HEK293 (cell line): ENCODE data around the gene RASA3.

Experiments
- CTCF ChIA-PET: fragments of 350-600 bp; formaldehyde crosslinking; extraction: SDS; loops from one replicate; lab custom pipeline; 2021; ENCODE audit warnings: antibody characterized with exemption; lab: Yijun Ruan, JAX
- POLR2A ChIA-PET: fragments of 300-600 bp; formaldehyde crosslinking; extraction: SDS; loops from one replicate; lab custom pipeline; 2020; ENCODE audit warnings: antibody characterized with exemption, inconsistent platforms; lab: Yijun Ruan, JAX
- H3K27ac ChIP-seq: fragments of 200-500 bp; sonication (Bioruptor generic); 2 replicates; pipeline ENCODE4 v1.5.1; 2014; ENCODE audit warnings: low read depth, low read length, control low read depth, inconsistent platforms; ENCODE audit errors: extremely low read depth
- H3K36me3 ChIP-seq, 2 experiments: fragments of 200-500 bp in 1 of 2; sonication (Bioruptor generic) in 1 of 2; 1 replicate in 1 of 2; 2 replicates in 1 of 2; pipeline ENCODE4 v1.5.1; 2014 to 2017; ENCODE audit warnings: inconsistent platforms in 2 of 2, low read length in 2 of 2; ENCODE audit not compliant: control insufficient read depth in 2 of 2, insufficient read depth in 1 of 2
- H3K4me1 ChIP-seq: fragments of 200-500 bp; sonication (Bioruptor generic); 2 replicates; pipeline ENCODE4 v1.5.1; 2014; ENCODE audit warnings: mild to moderate bottlenecking, low read length, inconsistent platforms; ENCODE audit not compliant: control insufficient read depth, insufficient read depth
- H3K4me3 ChIP-seq: 2 replicates; pipeline ENCODE4 v1.5.1; 2011; ENCODE audit warnings: low read depth, mild to moderate bottlenecking, control low read depth, low read length, moderate library complexity
- H3K9me3 ChIP-seq: fragments of 200-500 bp; sonication (Bioruptor generic); 2 replicates; pipeline ENCODE4 v1.5.1; 2014; ENCODE audit warnings: low read depth, low read length, inconsistent platforms; ENCODE audit not compliant: control insufficient read depth, insufficient read depth
- GLI4 ChIP-seq: fragments of 450-650 bp; formaldehyde crosslinking; IDR thresholded peaks from 2 replicates; pipeline ENCODE4 v1.5.1; 2016; ENCODE audit warnings: missing biosample characterization, missing genetic modification characterization
- PRDM1 ChIP-seq: fragments of 450-650 bp; formaldehyde crosslinking; IDR thresholded peaks from 2 replicates; pipeline ENCODE4; 2016; ENCODE audit warnings: missing biosample characterization, missing genetic modification characterization
- SCRT1 ChIP-seq: fragments of 450-650 bp; formaldehyde crosslinking; IDR thresholded peaks from 2 replicates; pipeline ENCODE4 v1.5.1; 2016; ENCODE audit warnings: missing biosample characterization, missing genetic modification characterization, borderline replicate concordance
- ZFHX2 ChIP-seq: fragments of 450-650 bp; formaldehyde crosslinking; conservative IDR thresholded peaks from 2 replicates; pipeline ENCODE4 v1.5.1; 2016; ENCODE audit warnings: missing biosample characterization, missing genetic modification characterization
- ZNF19 ChIP-seq: fragments of 450-650 bp; formaldehyde crosslinking; IDR thresholded peaks from 2 replicates; pipeline ENCODE4; 2016; ENCODE audit warnings: missing biosample characterization, missing genetic modification characterization, low read depth
- ZNF302 ChIP-seq: fragments of 450-650 bp; formaldehyde crosslinking; IDR thresholded peaks from 2 replicates; pipeline ENCODE4 v1.5.1; 2016; ENCODE audit warnings: missing biosample characterization, missing genetic modification characterization, low read depth
- ZNF433 ChIP-seq: fragments of 450-650 bp; formaldehyde crosslinking; IDR thresholded peaks from 2 replicates; pipeline ENCODE4 v1.5.1; 2016; ENCODE audit warnings: missing biosample characterization, missing genetic modification characterization, low read depth
- ZNF555 ChIP-seq: fragments of 450-650 bp; formaldehyde crosslinking; conservative IDR thresholded peaks from 2 replicates; pipeline ENCODE4 v1.5.1; 2017; ENCODE audit warnings: missing biosample characterization, mild to moderate bottlenecking, missing genetic modification characterization, inconsistent platforms
- ZNF558 ChIP-seq: fragments of 450-650 bp; formaldehyde crosslinking; IDR thresholded peaks from 2 replicates; pipeline ENCODE4 v1.5.1; 2016; ENCODE audit warnings: missing biosample characterization, missing genetic modification characterization
- ZNF571 ChIP-seq: fragments of 450-650 bp; formaldehyde crosslinking; IDR thresholded peaks from 2 replicates; pipeline ENCODE4 v1.5.0; 2017; ENCODE audit warnings: missing biosample characterization, missing genetic modification characterization
- ZNF585B ChIP-seq: fragments of 450-650 bp; formaldehyde crosslinking; IDR thresholded peaks from 2 replicates; pipeline ENCODE4 v1.5.1; 2016; ENCODE audit warnings: missing biosample characterization, missing genetic modification characterization
- ZNF626 ChIP-seq: fragments of 450-650 bp; sonication (Bioruptor Pico); formaldehyde crosslinking; IDR thresholded peaks from 2 replicates; pipeline ENCODE4 v1.5.1; 2018; ENCODE audit warnings: missing biosample characterization, missing genetic modification characterization, inconsistent platforms
- ZNF629 ChIP-seq: fragments of 450-650 bp; formaldehyde crosslinking; IDR thresholded peaks from 2 replicates; pipeline ENCODE4 v1.5.1; 2017; ENCODE audit warnings: missing biosample characterization, missing genetic modification characterization
- ZNF707 ChIP-seq: fragments of 450-650 bp; formaldehyde crosslinking; IDR thresholded peaks from 2 replicates; pipeline ENCODE4 v1.5.1; 2016; ENCODE audit warnings: missing biosample characterization, missing genetic modification characterization
- TF ChIP-seq, protein P1 (sequence below): fragments of 450-650 bp; formaldehyde crosslinking; conservative IDR thresholded peaks from 2 replicates; pipeline ENCODE4 v1.5.1; 2016; ENCODE audit warnings: low read depth, missing biosample characterization, missing genetic modification characterization
- TF ChIP-seq, protein P2 (sequence below): fragments of 450-650 bp; formaldehyde crosslinking; IDR thresholded peaks from 2 replicates; pipeline ENCODE4 v1.5.1; 2016; ENCODE audit warnings: missing biosample characterization, missing genetic modification characterization
- TF ChIP-seq, protein P3 (sequence below): fragments of 450-650 bp; formaldehyde crosslinking; IDR thresholded peaks from 2 replicates; pipeline ENCODE4 v1.5.1; 2016; ENCODE audit warnings: missing biosample characterization, missing genetic modification characterization
- TF ChIP-seq, protein P4 (sequence below): fragments of 450-650 bp; formaldehyde crosslinking; IDR thresholded peaks from 2 replicates; pipeline ENCODE4 v1.5.1; 2016; ENCODE audit warnings: missing biosample characterization, missing genetic modification characterization
- TF ChIP-seq, protein P5 (sequence below): fragments of 450-650 bp; formaldehyde crosslinking; IDR thresholded peaks from 2 replicates; pipeline ENCODE4 v1.5.1; 2016; ENCODE audit warnings: missing biosample characterization, missing genetic modification characterization

Gene RASA3

DNA sequence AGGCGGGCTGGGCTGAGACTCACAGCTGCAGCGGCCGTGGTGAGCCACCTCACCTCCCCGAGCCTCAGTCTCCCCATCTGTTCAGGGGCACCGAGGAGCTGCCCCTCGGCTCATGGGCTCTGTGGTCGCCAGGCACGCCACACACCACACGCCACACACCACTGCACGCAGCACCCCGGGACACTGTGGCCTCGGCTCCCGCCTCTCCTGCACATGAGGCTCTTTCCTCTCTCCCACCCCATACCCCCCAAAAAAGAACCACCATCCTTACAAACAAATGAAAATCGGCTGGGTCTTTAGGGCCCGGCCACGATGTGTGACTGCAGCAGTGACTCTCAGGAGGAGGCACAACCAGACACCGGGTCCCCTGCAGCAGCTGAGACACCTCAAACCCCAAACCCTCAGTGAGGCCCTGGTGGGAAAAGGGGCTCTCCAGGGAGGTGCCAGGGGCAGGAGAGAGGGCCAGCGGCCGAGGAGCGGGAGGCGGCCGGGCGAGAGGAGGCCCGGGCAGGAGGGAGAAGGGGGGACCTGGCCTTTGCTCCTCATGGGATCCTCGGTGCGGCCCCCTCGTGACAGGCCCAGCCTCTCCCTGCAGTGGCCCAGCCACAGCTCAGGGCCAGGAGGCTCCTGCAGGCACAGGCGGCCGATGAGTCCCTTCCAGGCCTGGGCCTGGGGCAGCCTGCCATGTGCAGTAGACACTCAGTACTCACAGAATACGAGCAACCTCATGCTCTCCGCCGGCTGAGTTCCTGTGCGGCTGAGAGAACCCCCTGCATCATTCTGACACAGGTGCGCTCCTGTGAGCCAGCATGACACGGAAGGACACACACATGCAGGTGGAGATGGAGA, 66.3 kb downstream of the RASA3 start (continued):
- TF ChIP-seq, protein P1, sequence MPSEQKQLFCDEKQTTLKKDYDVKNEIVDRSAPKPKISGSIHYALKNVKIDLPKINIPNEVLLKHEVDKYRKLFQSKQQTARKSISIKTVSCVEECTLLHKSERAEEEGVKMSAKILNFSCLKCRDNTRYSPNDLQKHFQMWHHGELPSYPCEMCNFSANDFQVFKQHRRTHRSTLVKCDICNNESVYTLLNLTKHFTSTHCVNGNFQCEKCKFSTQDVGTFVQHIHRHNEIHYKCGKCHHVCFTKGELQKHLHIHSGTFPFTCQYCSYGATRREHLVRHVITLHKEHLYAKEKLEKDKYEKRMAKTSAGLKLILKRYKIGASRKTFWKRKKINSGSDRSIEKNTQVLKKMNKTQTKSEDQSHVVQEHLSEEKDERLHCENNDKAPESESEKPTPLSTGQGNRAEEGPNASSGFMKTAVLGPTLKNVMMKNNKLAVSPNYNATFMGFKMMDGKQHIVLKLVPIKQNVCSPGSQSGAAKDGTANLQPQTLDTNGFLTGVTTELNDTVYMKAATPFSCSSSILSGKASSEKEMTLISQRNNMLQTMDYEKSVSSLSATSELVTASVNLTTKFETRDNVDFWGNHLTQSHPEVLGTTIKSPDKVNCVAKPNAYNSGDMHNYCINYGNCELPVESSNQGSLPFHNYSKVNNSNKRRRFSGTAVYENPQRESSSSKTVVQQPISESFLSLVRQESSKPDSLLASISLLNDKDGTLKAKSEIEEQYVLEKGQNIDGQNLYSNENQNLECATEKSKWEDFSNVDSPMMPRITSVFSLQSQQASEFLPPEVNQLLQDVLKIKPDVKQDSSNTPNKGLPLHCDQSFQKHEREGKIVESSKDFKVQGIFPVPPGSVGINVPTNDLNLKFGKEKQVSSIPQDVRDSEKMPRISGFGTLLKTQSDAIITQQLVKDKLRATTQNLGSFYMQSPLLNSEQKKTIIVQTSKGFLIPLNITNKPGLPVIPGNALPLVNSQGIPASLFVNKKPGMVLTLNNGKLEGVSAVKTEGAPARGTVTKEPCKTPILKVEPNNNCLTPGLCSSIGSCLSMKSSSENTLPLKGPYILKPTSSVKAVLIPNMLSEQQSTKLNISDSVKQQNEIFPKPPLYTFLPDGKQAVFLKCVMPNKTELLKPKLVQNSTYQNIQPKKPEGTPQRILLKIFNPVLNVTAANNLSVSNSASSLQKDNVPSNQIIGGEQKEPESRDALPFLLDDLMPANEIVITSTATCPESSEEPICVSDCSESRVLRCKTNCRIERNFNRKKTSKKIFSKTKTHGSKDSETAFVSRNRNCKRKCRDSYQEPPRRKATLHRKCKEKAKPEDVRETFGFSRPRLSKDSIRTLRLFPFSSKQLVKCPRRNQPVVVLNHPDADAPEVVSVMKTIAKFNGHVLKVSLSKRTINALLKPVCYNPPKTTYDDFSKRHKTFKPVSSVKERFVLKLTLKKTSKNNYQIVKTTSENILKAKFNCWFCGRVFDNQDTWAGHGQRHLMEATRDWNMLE (tag by site-specific recombination): no peak
- TF ChIP-seq, protein P2, sequence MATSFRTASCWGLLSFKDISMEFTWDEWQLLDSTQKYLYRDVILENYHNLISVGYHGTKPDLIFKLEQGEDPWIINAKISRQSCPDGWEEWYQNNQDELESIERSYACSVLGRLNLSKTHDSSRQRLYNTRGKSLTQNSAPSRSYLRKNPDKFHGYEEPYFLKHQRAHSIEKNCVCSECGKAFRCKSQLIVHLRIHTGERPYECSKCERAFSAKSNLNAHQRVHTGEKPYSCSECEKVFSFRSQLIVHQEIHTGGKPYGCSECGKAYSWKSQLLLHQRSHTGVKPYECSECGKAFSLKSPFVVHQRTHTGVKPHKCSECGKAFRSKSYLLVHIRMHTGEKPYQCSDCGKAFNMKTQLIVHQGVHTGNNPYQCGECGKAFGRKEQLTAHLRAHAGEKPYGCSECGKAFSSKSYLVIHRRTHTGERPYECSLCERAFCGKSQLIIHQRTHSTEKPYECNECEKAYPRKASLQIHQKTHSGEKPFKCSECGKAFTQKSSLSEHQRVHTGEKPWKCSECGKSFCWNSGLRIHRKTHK (tag by site-specific recombination): no peak
- no peak for TF ChIP-seq ZNF558 (tag by site-specific recombination)
- TF ChIP-seq GLI4 (tag by site-specific recombination): no peak
- TF ChIP-seq ZNF707 (tag by site-specific recombination): no peak
- TF ChIP-seq ZNF571: no peak
- no peak for TF ChIP-seq ZNF585B (tag by site-specific recombination)
- TF ChIP-seq, protein P3, sequence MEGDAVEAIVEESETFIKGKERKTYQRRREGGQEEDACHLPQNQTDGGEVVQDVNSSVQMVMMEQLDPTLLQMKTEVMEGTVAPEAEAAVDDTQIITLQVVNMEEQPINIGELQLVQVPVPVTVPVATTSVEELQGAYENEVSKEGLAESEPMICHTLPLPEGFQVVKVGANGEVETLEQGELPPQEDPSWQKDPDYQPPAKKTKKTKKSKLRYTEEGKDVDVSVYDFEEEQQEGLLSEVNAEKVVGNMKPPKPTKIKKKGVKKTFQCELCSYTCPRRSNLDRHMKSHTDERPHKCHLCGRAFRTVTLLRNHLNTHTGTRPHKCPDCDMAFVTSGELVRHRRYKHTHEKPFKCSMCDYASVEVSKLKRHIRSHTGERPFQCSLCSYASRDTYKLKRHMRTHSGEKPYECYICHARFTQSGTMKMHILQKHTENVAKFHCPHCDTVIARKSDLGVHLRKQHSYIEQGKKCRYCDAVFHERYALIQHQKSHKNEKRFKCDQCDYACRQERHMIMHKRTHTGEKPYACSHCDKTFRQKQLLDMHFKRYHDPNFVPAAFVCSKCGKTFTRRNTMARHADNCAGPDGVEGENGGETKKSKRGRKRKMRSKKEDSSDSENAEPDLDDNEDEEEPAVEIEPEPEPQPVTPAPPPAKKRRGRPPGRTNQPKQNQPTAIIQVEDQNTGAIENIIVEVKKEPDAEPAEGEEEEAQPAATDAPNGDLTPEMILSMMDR: no peak

DNA sequence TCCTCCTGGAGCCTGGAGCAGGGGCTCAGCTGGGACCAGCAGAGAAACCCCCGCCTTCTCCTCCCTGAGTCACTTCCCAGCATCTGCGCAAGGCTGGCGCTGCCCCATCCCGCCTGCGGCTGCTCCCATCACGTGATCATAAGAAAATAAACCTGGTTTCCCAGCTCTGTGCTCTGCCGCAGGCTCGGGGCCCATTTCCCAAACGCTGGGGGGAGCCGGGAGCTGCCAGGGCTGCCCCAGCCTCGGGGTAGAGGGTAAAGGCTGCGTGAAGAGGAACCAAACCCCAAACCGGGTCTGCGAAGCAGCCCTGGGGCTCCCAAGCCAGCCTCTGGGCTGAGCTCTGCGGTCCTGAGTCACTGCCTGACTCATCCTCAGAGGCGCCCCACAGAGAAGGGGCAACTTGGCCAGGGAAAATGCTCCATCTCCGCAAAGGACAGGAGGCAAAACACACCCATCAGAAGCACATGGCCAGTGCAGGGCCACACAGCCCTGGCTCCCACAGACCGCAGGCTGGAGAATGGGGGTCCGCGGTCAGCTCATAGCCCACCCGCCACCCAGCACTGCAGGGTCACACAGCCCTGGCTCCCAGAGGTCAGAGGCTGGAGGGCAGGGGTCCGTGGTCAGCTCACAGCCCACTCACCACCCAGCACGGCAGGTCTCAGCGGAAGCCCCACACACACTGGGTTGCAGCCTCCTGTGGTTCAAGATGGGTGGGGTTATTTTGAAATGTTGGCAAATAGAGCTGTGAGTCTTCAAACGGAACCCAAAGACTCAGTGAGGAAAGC, 67.1 kb downstream of the RASA3 start:
- POLR2A ChIA-PET: interaction anchor here (0.6 to 1.3 kb wide), 3 partner anchors 28 to 188 kb away, joined by 3 to 4 read pairs (median 3); no protein-coding TSS in a partner anchor
- Histone ChIP-seq H3K27ac (peak overlapping the region; percentile 57), H3K36me3 (no peaks in the 10 kb centered on the region), H3K9me3 (no peaks in the 10 kb centered on the region), H3K4me3 (peak overlapping the region; percentile 38), H3K4me1 (peaks cover 9% of the 10 kb centered on the region)
- CTCF ChIA-PET: interaction anchor here (0.6 kb wide), 1 partner anchor 10 kb away, joined by 3 read pairs; no protein-coding TSS in a partner anchor
- TF ChIP-seq ZNF19: no peak
- TF ChIP-seq ZNF302 (tag by site-specific recombination): no peak
- no peak for TF ChIP-seq ZNF626
- peak; percentile 80; the same call in 1 of the 2 replicates for TF ChIP-seq ZNF629 (tag by site-specific recombination)
- TF ChIP-seq, protein P4, sequence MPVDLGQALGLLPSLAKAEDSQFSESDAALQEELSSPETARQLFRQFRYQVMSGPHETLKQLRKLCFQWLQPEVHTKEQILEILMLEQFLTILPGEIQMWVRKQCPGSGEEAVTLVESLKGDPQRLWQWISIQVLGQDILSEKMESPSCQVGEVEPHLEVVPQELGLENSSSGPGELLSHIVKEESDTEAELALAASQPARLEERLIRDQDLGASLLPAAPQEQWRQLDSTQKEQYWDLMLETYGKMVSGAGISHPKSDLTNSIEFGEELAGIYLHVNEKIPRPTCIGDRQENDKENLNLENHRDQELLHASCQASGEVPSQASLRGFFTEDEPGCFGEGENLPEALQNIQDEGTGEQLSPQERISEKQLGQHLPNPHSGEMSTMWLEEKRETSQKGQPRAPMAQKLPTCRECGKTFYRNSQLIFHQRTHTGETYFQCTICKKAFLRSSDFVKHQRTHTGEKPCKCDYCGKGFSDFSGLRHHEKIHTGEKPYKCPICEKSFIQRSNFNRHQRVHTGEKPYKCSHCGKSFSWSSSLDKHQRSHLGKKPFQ (tag by site-specific recombination): no peak
- TF ChIP-seq PRDM1 (tag by site-specific recombination): peak; percentile 31; the same call in 1 of the 2 replicates
- no peak for TF ChIP-seq SCRT1 (tag by site-specific recombination)
- TF ChIP-seq ZNF555 (tag by site-specific recombination): no peak
- no peak for TF ChIP-seq ZNF433
- TF ChIP-seq, protein P5, sequence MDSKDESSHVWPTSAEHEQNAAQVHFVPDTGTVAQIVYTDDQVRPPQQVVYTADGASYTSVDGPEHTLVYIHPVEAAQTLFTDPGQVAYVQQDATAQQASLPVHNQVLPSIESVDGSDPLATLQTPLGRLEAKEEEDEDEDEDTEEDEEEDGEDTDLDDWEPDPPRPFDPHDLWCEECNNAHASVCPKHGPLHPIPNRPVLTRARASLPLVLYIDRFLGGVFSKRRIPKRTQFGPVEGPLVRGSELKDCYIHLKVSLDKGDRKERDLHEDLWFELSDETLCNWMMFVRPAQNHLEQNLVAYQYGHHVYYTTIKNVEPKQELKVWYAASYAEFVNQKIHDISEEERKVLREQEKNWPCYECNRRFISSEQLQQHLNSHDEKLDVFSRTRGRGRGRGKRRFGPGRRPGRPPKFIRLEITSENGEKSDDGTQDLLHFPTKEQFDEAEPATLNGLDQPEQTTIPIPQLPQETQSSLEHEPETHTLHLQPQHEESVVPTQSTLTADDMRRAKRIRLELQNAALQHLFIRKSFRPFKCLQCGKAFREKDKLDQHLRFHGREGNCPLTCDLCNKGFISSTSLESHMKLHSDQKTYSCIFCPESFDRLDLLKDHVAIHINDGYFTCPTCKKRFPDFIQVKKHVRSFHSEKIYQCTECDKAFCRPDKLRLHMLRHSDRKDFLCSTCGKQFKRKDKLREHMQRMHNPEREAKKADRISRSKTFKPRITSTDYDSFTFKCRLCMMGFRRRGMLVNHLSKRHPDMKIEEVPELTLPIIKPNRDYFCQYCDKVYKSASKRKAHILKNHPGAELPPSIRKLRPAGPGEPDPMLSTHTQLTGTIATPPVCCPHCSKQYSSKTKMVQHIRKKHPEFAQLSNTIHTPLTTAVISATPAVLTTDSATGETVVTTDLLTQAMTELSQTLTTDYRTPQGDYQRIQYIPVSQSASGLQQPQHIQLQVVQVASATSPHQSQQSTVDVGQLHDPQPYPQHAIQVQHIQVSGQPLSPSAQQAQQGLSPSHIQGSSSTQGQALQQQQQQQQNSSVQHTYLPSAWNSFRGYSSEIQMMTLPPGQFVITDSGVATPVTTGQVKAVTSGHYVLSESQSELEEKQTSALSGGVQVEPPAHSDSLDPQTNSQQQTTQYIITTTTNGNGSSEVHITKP (tag by site-specific recombination): peak; percentile 14; the same call in 1 of the 2 replicates
- TF ChIP-seq ZFHX2 (tag by site-specific recombination): 0 out of 2 replicates have a peak, but pooled peaks have one; percentile 17
